ENCODE results near the gene DPP6.
"Not testable (repeated sequence)": the region's sequence is repeated elsewhere in the genome, so short reads cannot be mapped to it uniquely, and the experiment has no call there.

DNA sequence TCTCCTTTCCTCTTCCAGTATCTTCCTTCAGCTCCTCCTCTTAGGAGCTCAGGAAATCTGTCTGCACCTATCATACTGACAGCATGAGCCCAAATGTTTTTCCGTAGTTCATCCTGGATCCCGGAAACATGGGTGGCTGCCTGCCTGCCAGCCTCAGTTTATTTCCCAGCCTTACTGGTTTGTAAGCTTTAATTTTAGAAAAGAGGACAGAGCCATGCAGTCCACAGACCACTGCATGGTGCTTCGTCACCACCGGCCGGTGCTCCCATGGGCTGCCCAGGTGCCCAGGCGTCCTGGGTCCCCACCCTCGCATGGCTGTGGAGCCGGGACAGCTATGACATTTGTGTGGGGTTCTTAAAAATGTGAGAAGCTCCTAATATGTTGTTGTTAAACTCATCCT, 24.4 kb upstream of the DPP6 start:
- TF ChIP-seq, protein P1, sequence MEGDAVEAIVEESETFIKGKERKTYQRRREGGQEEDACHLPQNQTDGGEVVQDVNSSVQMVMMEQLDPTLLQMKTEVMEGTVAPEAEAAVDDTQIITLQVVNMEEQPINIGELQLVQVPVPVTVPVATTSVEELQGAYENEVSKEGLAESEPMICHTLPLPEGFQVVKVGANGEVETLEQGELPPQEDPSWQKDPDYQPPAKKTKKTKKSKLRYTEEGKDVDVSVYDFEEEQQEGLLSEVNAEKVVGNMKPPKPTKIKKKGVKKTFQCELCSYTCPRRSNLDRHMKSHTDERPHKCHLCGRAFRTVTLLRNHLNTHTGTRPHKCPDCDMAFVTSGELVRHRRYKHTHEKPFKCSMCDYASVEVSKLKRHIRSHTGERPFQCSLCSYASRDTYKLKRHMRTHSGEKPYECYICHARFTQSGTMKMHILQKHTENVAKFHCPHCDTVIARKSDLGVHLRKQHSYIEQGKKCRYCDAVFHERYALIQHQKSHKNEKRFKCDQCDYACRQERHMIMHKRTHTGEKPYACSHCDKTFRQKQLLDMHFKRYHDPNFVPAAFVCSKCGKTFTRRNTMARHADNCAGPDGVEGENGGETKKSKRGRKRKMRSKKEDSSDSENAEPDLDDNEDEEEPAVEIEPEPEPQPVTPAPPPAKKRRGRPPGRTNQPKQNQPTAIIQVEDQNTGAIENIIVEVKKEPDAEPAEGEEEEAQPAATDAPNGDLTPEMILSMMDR (IDR thresholded peaks at IDR 0.05; ENCODE audit: insufficient read depth, low read depth, low read length), result not testable (repeated sequence)
- not testable (repeated sequence) for TF ChIP-seq EZH2 (IDR thresholded peaks at IDR 0.05; ENCODE audit: insufficient read depth, low read length)
